ENCODE measurements around the gene TMCC1.
"Not testable (repeated sequence)": the region's sequence is repeated elsewhere in the genome, so short reads cannot be mapped to it uniquely, and the experiment has no call there.

The TMCC1 gene

GRCh38 chr3:129768728-129769127 is 124.8 kb downstream of the TMCC1 start:
- DNase-seq, result no peak

- no peak for DNase-seq
Observed at GRCh38 chr3:129766135-129766534, 127.4 kb downstream of the TMCC1 start.

GRCh38 chr3:129764090-129764489 is 129.4 kb downstream of the TMCC1 start:
- no peak for DNase-seq

GRCh38 chr3:129758785-129759320 is 134.7 kb downstream of the TMCC1 start:
- no peak for DNase-seq

- DNase-seq, result no peak
Observed at GRCh38 chr3:129758306-129758705, 135.2 kb downstream of the TMCC1 start.

- DNase-seq, result no peak
Observed at GRCh38 chr3:129756871-129757270, 136.6 kb downstream of the TMCC1 start.

- not testable (repeated sequence) for DNase-seq
Observed at GRCh38 chr3:129751105-129751504, 142.4 kb downstream of the TMCC1 start.

- DNase-seq, result no peak
Observed at GRCh38 chr3:129749692-129750091, 143.8 kb downstream of the TMCC1 start.

- no peak for DNase-seq
Observed at GRCh38 chr3:129747992-129748391, 145.5 kb downstream of the TMCC1 start.

GRCh38 chr3:129747136-129747535 is 146.4 kb downstream of the TMCC1 start:
- DNase-seq, result no peak

- DNase-seq, result no peak
Observed at GRCh38 chr3:129746629-129747028, 146.9 kb downstream of the TMCC1 start.

GRCh38 chr3:129745253-129745652 is 148.3 kb downstream of the TMCC1 start:
- DNase-seq, result no peak

GRCh38 chr3:129741794-129742193 is 151.7 kb downstream of the TMCC1 start:
- no peak for DNase-seq

- no peak for DNase-seq
Observed at GRCh38 chr3:129740090-129740489, 153.4 kb downstream of the TMCC1 start.

GRCh38 chr3:129739634-129740033 is 153.9 kb downstream of the TMCC1 start:
- DNase-seq, result no peak

GRCh38 chr3:129738172-129738571 is 155.3 kb downstream of the TMCC1 start:
- DNase-seq, result no peak

GRCh38 chr3:129736070-129736469 is 157.4 kb downstream of the TMCC1 start:
- no peak for DNase-seq

GRCh38 chr3:129735638-129736037 is 157.9 kb downstream of the TMCC1 start:
- no peak for DNase-seq

- DNase-seq, result no peak
Observed at GRCh38 chr3:129734449-129734848, 159.1 kb downstream of the TMCC1 start.

GRCh38 chr3:129732200-129732876 is 161.2 kb downstream of the TMCC1 start:
- DNase-seq, result no peak

GRCh38 chr3:129727707-129728106 is 165.8 kb downstream of the TMCC1 start:
- no peak for DNase-seq

- DNase-seq, result no peak
Observed at GRCh38 chr3:129723558-129724324, 169.8 kb downstream of the TMCC1 start.

- DNase-seq, result no peak
Observed at GRCh38 chr3:129722527-129722926, 171.0 kb downstream of the TMCC1 start.

- no peak for DNase-seq
Observed at GRCh38 chr3:129718201-129718600, 175.3 kb downstream of the TMCC1 start.
